Keratinocyte (primary cell): ENCODE results near the gene MAP7D1. TPM values are rescaled to one million over a fixed set of nuclear protein-coding genes. Genes with fewer than 3 reads are reported as not detected.

Experiments used
- DNase-seq: peaks from one replicate; pipeline ENCODE4 v3.0.0-alpha.2; 2011; ENCODE audit warnings: low read depth, missing footprints, low spot score
- FAIRE-seq: peaks from 2 replicates; lab custom pipeline; 2011; peaks lifted over from hg19 to GRCh38; lab: Jason Lieb, UNC
- H2AFZ ChIP-seq: 2 replicates; pipeline ENCODE4 v1.6.0; 2012; ENCODE audit warnings: low read length, control low read depth, inconsistent platforms; ENCODE audit not compliant: control insufficient read depth
- H3K27ac ChIP-seq: 2 replicates; pipeline ENCODE4 v1.5.1; 2011; ENCODE audit warnings: low read length; ENCODE audit not compliant: control insufficient read depth, insufficient read depth
- H3K27me3 ChIP-seq: 3 replicates; pipeline ENCODE4 v1.6.0; 2011; ENCODE audit warnings: low read length; ENCODE audit not compliant: control insufficient read depth, insufficient read depth; ENCODE audit errors: extremely low read depth
- H3K36me3 ChIP-seq, 2 experiments: 2 replicates in 1 of 2; 3 replicates in 1 of 2; pipeline ENCODE4 v1.5.1; 2011; ENCODE audit warnings: low read length in 2 of 2, mild to moderate bottlenecking in 1 of 2; ENCODE audit not compliant: control insufficient read depth in 2 of 2, insufficient read depth in 2 of 2; ENCODE audit errors: extremely low read depth in 1 of 2
- H3K4me1 ChIP-seq: 3 replicates; pipeline ENCODE4 v1.5.1; 2011; ENCODE audit warnings: low read length; ENCODE audit not compliant: control insufficient read depth, insufficient read depth; ENCODE audit errors: extremely low read depth
- H3K4me2 ChIP-seq: 3 replicates; pipeline ENCODE4 v1.6.0; 2011; ENCODE audit warnings: low read depth, low read length; ENCODE audit not compliant: control insufficient read depth, insufficient read depth; ENCODE audit errors: extremely low read depth
- H3K4me3 ChIP-seq, 3 experiments: fragments of 200-600 bp in 1 of 3; sonication (generic) in 1 of 3; 2 replicates in 2 of 3; 3 replicates in 1 of 3; pipeline ENCODE4 v1.5.1; 2011 to 2016; ENCODE audit warnings: low read length in 3 of 3, mild to moderate bottlenecking in 3 of 3, control low read depth in 2 of 3, inconsistent platforms in 1 of 3, low read depth in 1 of 3, mixed read lengths in 1 of 3, mixed run types in 1 of 3, moderate library complexity in 1 of 3; ENCODE audit not compliant: control insufficient read depth in 2 of 3, insufficient read depth in 2 of 3; ENCODE audit errors: extremely low read depth in 1 of 3
- H3K79me2 ChIP-seq: 2 replicates; pipeline ENCODE4 v1.6.0; 2012; ENCODE audit warnings: low read length; ENCODE audit not compliant: control insufficient read depth, insufficient read depth
- H3K9ac ChIP-seq: 3 replicates; pipeline ENCODE4 v1.6.0; 2011; ENCODE audit warnings: low read length; ENCODE audit not compliant: control insufficient read depth, insufficient read depth; ENCODE audit errors: extremely low read depth
- H3K9me1 ChIP-seq: 3 replicates; pipeline ENCODE4 v1.6.0; 2011; ENCODE audit warnings: low read length; ENCODE audit not compliant: control insufficient read depth, insufficient read depth; ENCODE audit errors: extremely low read depth
- H3K9me3 ChIP-seq: 2 replicates; pipeline ENCODE4 v1.5.1; 2012; ENCODE audit warnings: low read depth, low read length; ENCODE audit not compliant: control insufficient read depth
- H4K20me1 ChIP-seq: 3 replicates; pipeline ENCODE4 v1.6.0; 2011; ENCODE audit warnings: low read length; ENCODE audit not compliant: control insufficient read depth, insufficient read depth; ENCODE audit errors: extremely low read depth
- EZH2 ChIP-seq: IDR thresholded peaks from one replicate; pipeline ENCODE4 v1.6.1; 2012; ENCODE audit warnings: inconsistent platforms, mild to moderate bottlenecking, low read length, moderate library complexity
- dilution Hi-C: fragments of 300-500 bp; cut with MboI; formaldehyde crosslinking; loops from one replicate; pipeline ENCODE4 v1.7.0; 2020; ENCODE audit warnings: low sequenced_read_pairs; ENCODE audit not compliant: extremely low pct_ligation_motif_present
- polyA plus RNA-seq, 5 experiments: library from polyadenylated mRNA; depleted of rRNA in 3 of 5; stranded (reverse) in 3 of 5; stranded (forward) in 1 of 5; unstranded in 1 of 5; fragments of >200 nt; gene quantifications; 1 replicate in 1 of 5; 2 replicates in 3 of 5; 3 replicates in 1 of 5; pipeline versions ENCODE4 v1.2.1 to v1.2.3, GENCODE V29; 2011 to 2012; ENCODE audit warnings: missing spikeins in 2 of 5, low read depth in 1 of 5, low replicate concordance in 1 of 5
- TF ChIP-seq, protein P1 (sequence below), 3 experiments: IDR thresholded peaks in 1 of 3; conservative IDR thresholded peaks in 1 of 3; optimal IDR thresholded peaks in 1 of 3; 2 replicates in 2 of 3; 3 replicates in 1 of 3; pipeline versions ENCODE3 to v1.5.1; 2011; ENCODE audit warnings: low read length in 3 of 3, mild to moderate bottlenecking in 3 of 3, moderate library complexity in 2 of 3, control low read depth in 1 of 3, inconsistent platforms in 1 of 3; ENCODE audit not compliant: insufficient read depth in 2 of 3; ENCODE audit errors: extremely low read depth in 1 of 3

MAP7D1 gene
- polyA plus RNA-seq, 1 donor (not counting 4 experiments of a cell fraction or from before 2014, with no cell fraction given): 75.0 TPM

GRCh38 chr1:36172017-36172747 is 16.2 kb downstream of the MAP7D1 start:
- H3K4me2 ChIP-seq: peak overlapping the region; percentile 43
- DNase-seq (no peak), FAIRE-seq (no peak)
- H3K27ac ChIP-seq: peak overlapping the region; percentile 86
- no peaks in the 10 kb centered on the region for H3K9me1 ChIP-seq
- H3K4me1 ChIP-seq: peaks cover 56% of the 10 kb centered on the region
- peaks cover 8% of the 10 kb centered on the region for H4K20me1 ChIP-seq
- H3K27me3 ChIP-seq: no peaks in the 10 kb centered on the region
- H3K4me3 ChIP-seq: peak overlapping the region in 1 of 3 experiments; percentile 11
- dilution Hi-C loops: no loop called here
- peak overlapping the region; percentile 43 for H3K9ac ChIP-seq
- peaks cover 46 to 56% of the 10 kb centered on the region in 2 experiments for H3K36me3 ChIP-seq
- no peaks in the 10 kb centered on the region for H3K9me3 ChIP-seq
- peaks cover 75% of the 10 kb centered on the region for H3K79me2 ChIP-seq
- no peak overlapping the region for H2AFZ ChIP-seq
- TF ChIP-seq EZH2: no peak
- TF ChIP-seq, protein P1, sequence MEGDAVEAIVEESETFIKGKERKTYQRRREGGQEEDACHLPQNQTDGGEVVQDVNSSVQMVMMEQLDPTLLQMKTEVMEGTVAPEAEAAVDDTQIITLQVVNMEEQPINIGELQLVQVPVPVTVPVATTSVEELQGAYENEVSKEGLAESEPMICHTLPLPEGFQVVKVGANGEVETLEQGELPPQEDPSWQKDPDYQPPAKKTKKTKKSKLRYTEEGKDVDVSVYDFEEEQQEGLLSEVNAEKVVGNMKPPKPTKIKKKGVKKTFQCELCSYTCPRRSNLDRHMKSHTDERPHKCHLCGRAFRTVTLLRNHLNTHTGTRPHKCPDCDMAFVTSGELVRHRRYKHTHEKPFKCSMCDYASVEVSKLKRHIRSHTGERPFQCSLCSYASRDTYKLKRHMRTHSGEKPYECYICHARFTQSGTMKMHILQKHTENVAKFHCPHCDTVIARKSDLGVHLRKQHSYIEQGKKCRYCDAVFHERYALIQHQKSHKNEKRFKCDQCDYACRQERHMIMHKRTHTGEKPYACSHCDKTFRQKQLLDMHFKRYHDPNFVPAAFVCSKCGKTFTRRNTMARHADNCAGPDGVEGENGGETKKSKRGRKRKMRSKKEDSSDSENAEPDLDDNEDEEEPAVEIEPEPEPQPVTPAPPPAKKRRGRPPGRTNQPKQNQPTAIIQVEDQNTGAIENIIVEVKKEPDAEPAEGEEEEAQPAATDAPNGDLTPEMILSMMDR (optimal IDR thresholded peaks at IDR 0.05 in 1 of 3, IDR thresholded peaks at IDR 0.05 in 1 of 3, conservative IDR thresholded peaks at IDR 0.05 in 1 of 3; ENCODE audit: extremely low read depth in 1 of 3, insufficient read depth in 2 of 3, low read length in 3 of 3): no peak

DNA sequence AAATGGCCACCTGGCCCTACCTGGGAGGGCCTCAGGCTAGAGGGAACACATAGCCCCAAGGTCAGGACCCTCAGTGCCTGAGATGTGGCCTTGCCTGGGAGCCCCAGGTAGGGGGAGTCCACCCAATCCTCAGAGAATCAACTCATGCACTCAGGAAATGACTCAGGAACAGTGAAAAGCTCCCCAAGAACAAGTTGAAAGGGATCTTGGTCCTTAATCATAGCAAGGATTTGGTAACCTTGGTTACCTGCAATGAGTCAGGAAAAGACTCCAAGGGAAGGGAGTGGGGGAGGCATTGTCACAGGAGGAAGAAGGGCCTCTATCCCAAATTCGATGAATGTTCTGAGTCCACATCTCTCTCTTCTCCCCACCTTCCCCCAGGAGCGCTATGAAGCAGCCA is 17.0 kb downstream of the MAP7D1 start:
- H3K9me3 ChIP-seq: no peaks in the 10 kb centered on the region
- no peaks in the 10 kb centered on the region for H3K9me1 ChIP-seq
- H4K20me1 ChIP-seq: peaks cover 8% of the 10 kb centered on the region
- dilution Hi-C loops: no loop called here
- peak overlapping the region; percentile 43 for H3K9ac ChIP-seq
- peak overlapping the region in 1 of 3 experiments; percentile 7 for H3K4me3 ChIP-seq
- H3K27me3 ChIP-seq: no peaks in the 10 kb centered on the region
- TF ChIP-seq, protein P1 (optimal IDR thresholded peaks at IDR 0.05 in 1 of 3, IDR thresholded peaks at IDR 0.05 in 1 of 3, conservative IDR thresholded peaks at IDR 0.05 in 1 of 3; ENCODE audit: extremely low read depth in 1 of 3, insufficient read depth in 2 of 3, low read length in 3 of 3): peak in 1 of 3 experiments; percentile 6
- no peak for TF ChIP-seq EZH2
- peak overlapping the region; percentile 86 for H3K27ac ChIP-seq
- H2AFZ ChIP-seq: no peak overlapping the region
- no peak for DNase-seq
- peaks cover 72% of the 10 kb centered on the region for H3K79me2 ChIP-seq
- peaks cover 57% of the 10 kb centered on the region for H3K4me1 ChIP-seq
- peak overlapping the region; percentile 43 for H3K4me2 ChIP-seq
- peaks cover 45 to 58% of the 10 kb centered on the region in 2 experiments for H3K36me3 ChIP-seq
- FAIRE-seq: peak; percentile 100
